Measurements from ENCODE around the gene TOMM20. TPM values are rescaled to one million over a fixed set of nuclear protein-coding genes. Genes with fewer than 3 reads are reported as not detected.

Gene TOMM20
- total and polyA plus RNA-seq, 2 of the 8 experiments (the other 6 are each of a cell fraction or from before 2014, with no cell fraction given), result 71.4 to 168 TPM

- Histone ChIP-seq H3K23me2 (ENCODE audit: low read depth, low read length) (no peaks in the 10 kb centered on the region), H3K4ac (replicated peaks; ENCODE audit: insufficient read length, low read depth, low read length) (no peak overlapping the region), H2BK5ac (ENCODE audit: low read depth, low read length) (no peak overlapping the region), H3K36me3 (ENCODE audit: control insufficient read depth in 2 of 4, insufficient read depth in 4 of 4, low read length in 3 of 4) (peaks cover 20 to 60% (median 41%) of the 10 kb centered on the region in 4 experiments), H4K5ac (ENCODE audit: insufficient read length, low read depth, low read length) (no peak overlapping the region), H2AFZ (ENCODE audit: low read length) (no peak overlapping the region), H4K20me1 (replicated peaks in 1 of 2; ENCODE audit: control insufficient read depth in 1 of 2, insufficient read depth in 2 of 2, low read length in 2 of 2) (peaks cover 0 to 3% of the 10 kb centered on the region in 2 experiments), H3K79me1 (ENCODE audit: low read depth, low read length) (no peaks in the 10 kb centered on the region), H3K79me2 (ENCODE audit: control insufficient read depth in 1 of 2, insufficient read depth in 2 of 2, low read length in 2 of 2) (no peaks in the 10 kb centered on the region), H3K23ac (ENCODE audit: insufficient read length) (no peak overlapping the region), H4K8ac (ENCODE audit: extremely low read depth, insufficient read depth, low read length) (no peak overlapping the region), H3K18ac (ENCODE audit: extremely low read depth, low read length) (no peak overlapping the region), H3K4me1 (replicated peaks in 1 of 4; ENCODE audit: control insufficient read depth in 3 of 4, insufficient read depth in 4 of 4, low read length in 3 of 4) (peaks cover 0 to 6% (median 0%) of the 10 kb centered on the region in 4 experiments; a peak in 2 of 7 replicates), H2BK15ac (ENCODE audit: low read length) (no peak overlapping the region), H2AK5ac (ENCODE audit: low read depth, low read length) (no peak overlapping the region), H2BK120ac (replicated peaks; ENCODE audit: low read depth, low read length) (no peak overlapping the region), H2BK12ac (ENCODE audit: low read depth, low read length) (no peak overlapping the region), H3K9me3 (ENCODE audit: insufficient read depth in 2 of 2, low read depth in 1 of 2, low read length in 1 of 2) (no peaks in the 10 kb centered on the region), H3K56ac (replicated peaks; ENCODE audit: insufficient read length, low read depth, low read length) (no peak overlapping the region), H3K27me3 (replicated peaks in 1 of 4; ENCODE audit: control insufficient read depth in 3 of 4, extremely low read depth in 1 of 4, insufficient read depth in 3 of 4, low read length in 3 of 4) (no peaks in the 10 kb centered on the region), H3K9ac (replicated peaks in 1 of 4; ENCODE audit: extremely low read depth in 1 of 4, low read depth in 3 of 4, low read length in 3 of 4) (no peak overlapping the region), H3K27ac (ENCODE audit: low read depth, low read length) (no peak overlapping the region), H3K4me3 (ENCODE audit: extremely low read depth in 1 of 4, insufficient read depth in 2 of 4, low read depth in 3 of 4, low read length in 4 of 4) (no peak overlapping the region), H3K4me2 (ENCODE audit: insufficient read depth in 1 of 2, low read depth in 2 of 2, low read length in 2 of 2) (no peak overlapping the region), H4K91ac (replicated peaks; ENCODE audit: insufficient read length, low read length) (no peak overlapping the region), H3K14ac (ENCODE audit: insufficient read length) (no peak overlapping the region), H2BK20ac (ENCODE audit: low read length) (no peak overlapping the region)
- CTCF ChIA-PET (ENCODE audit: partially characterized antibody), result no interaction called here
- 95% methylated on average over 12 of the region's 12 CpGs; no CpG with 5 or more reads in 1 of the 2 experiments for WGBS, 2 experiments (ENCODE audit: extremely low coverage in 1 of 2, insufficient coverage in 1 of 2, insufficient read length in 1 of 2, insufficient replicate concordance in 2 of 2, low coverage in 1 of 2, low lambda C conversion rate in 2 of 2, missing lambda C conversion rate in 1 of 2)
- DNase-seq (ENCODE audit: low read depth in 1 of 2, low spot score in 2 of 2), result peak in 1 of 2 experiments; percentile 14
- TF ChIP-seq SP2 (IDR thresholded peaks at IDR 0.05; ENCODE audit: low read length), result no peak
- no peak for TF ChIP-seq SIRT6 (IDR thresholded peaks at IDR 0.05; ENCODE audit: low read length)
- no peak for TF ChIP-seq EZH2 (IDR thresholded peaks at IDR 0.05; ENCODE audit: low read depth, low read length, severe bottlenecking)
- TF ChIP-seq RBBP5 (IDR thresholded peaks at IDR 0.05; ENCODE audit: borderline replicate concordance, low read depth, low read length), result no peak
- TF ChIP-seq SP4 (IDR thresholded peaks at IDR 0.05; ENCODE audit: low read length), result no peak
- no peak for TF ChIP-seq HDAC2 (IDR thresholded peaks at IDR 0.05; ENCODE audit: borderline replicate concordance in 1 of 2, low read depth in 2 of 2, low read length in 2 of 2)
- TF ChIP-seq TCF12 (IDR thresholded peaks at IDR 0.05; ENCODE audit: low read depth, low read length), result no peak
- POLR2A ChIA-PET (ENCODE audit: partially characterized antibody), result interaction anchor here (0.9 to 2.9 kb wide), 4 partner anchors 10 to 12 kb away, joined by 3 to 15 read pairs (median 6); no protein-coding TSS in a partner anchor
- FAIRE-seq, result no peak
These were observed 5.5 kb upstream of the TOMM20 start for GRCh38 chr1:235134171-235134570.

All from H1 (cell line).